Upper lobe of left lung (tissue), 6 donors: ENCODE results near the gene GLDN. TPM values are rescaled to one million over a fixed set of nuclear protein-coding genes. Genes with fewer than 3 reads are reported as not detected.
A peak's percentile ranks its signal among the peaks of the same experiment; 100 is the strongest.

Experiments used
- ATAC-seq, 2 donors: fragments of 200-7000 bp; cut with Tn5 transposase; one replicate each; pipeline ENCODE4 v1.9.1; 2022; ENCODE audit warnings: mild to moderate bottlenecking in 2 of 2, moderate library complexity in 2 of 2; ENCODE audit not compliant: low FRiP score in 2 of 2
- DNase-seq, 2 donors: peaks; one replicate each; pipeline ENCODE4 v3.0.0-alpha.2; 2019 to 2020
- H3K27ac ChIP-seq, 4 donors: fragments of 200-600 bp; sonication (generic); one replicate each; pipeline ENCODE4 v1.5.1; 2016 to 2019
- H3K27me3 ChIP-seq, 4 donors: fragments of 200-600 bp; sonication (generic); one replicate each; pipeline ENCODE4 v1.5.1; 2017 to 2019
- H3K36me3 ChIP-seq, 4 donors: fragments of 200-600 bp; sonication (generic); one replicate each; pipeline ENCODE4 v1.5.1; 2016 to 2019
- H3K4me1 ChIP-seq, 4 donors: fragments of 200-600 bp; sonication (generic); one replicate each; pipeline ENCODE4 v1.5.1; 2018 to 2019
- H3K4me3 ChIP-seq, 4 donors: fragments of 200-600 bp; sonication (generic); one replicate each; pipeline ENCODE4 v1.5.1; 2017 to 2019; ENCODE audit warnings: mild to moderate bottlenecking in 2 of 4, moderate library complexity in 1 of 4
- H3K9me3 ChIP-seq, 4 donors: fragments of 200-600 bp; sonication (generic); one replicate each; pipeline ENCODE4 v1.5.1; 2018 to 2019
- EP300 ChIP-seq, 4 donors: sonication (generic); formaldehyde crosslinking; IDR thresholded peaks; one replicate each; pipeline ENCODE4 v1.5.1; 2017; ENCODE audit warnings: antibody characterized with exemption in 4 of 4, control low read depth in 2 of 4
- POLR2A ChIP-seq, 4 donors: fragments of 450-650 bp; IDR thresholded peaks; one replicate each; pipeline ENCODE4 v1.5.1; 2016 to 2017; ENCODE audit warnings: antibody characterized with exemption in 4 of 4, mild to moderate bottlenecking in 2 of 4
- POLR2AphosphoS5 ChIP-seq, 2 donors: sonication (generic); formaldehyde crosslinking; IDR thresholded peaks; one replicate each; pipeline ENCODE4 v1.5.1; 2017; ENCODE audit warnings: antibody characterized with exemption in 2 of 2
- WGBS, 2 donors: methylation state at CpG; one replicate each; pipeline ENCODE4 v1.1.5; 2017 to 2018; 5-methylcytosine and 5-hydroxymethylcytosine counted together
- total RNA-seq, 6 donors: library from RNA; depleted of rRNA in 4 of 6; stranded (reverse); fragments of >200 nt in 4 of 6; gene quantifications; one replicate each; pipeline versions ENCODE4 v1.1.0 to v1.2.1, GENCODE V29; 2016 to 2021
- TF ChIP-seq, protein P1 (sequence below), 6 experiments: fragments of 450-650 bp in 4 of 6; fragments of 200-600 bp in 2 of 6; sonication (generic) in 2 of 6; IDR thresholded peaks; one replicate each; pipeline ENCODE4 v1.5.1; 2016 to 2019; ENCODE audit warnings: antibody characterized with exemption in 6 of 6
- donor health status: DM: no; HTN: no; CAD: no; lungs with moderate emphysema.
- donor health status: DM: no; HTN: yes; CAD: no; lungs with severe emphysema.

GLDN gene
- total RNA-seq, 6 donors from 2014 or later, result 21.3 to 84.2 (median 46.5) TPM

DNA sequence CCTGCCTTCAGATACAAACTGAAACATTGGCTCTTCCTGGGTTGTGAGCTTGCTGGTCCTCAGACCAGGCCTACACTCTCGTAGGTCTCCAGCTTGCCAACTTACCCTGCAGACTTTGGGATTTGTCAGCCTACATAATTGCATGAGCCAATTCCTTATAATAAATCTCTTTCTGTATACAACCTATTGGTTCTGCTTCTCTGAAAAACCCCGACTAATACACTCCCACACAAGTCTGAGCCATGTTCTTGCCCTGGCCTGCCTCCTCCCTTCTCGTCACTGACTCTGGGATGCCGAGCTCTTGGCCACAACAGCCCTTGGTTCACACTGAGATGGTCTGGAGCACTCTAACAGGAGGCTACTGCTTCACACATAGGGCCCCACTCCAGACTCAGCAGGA, 12.5 kb upstream of the GLDN start:
- 82% methylated on average over 4 of the region's 4 CpGs for WGBS, 2 donors
- Histone ChIP-seq H3K4me3 (no peak overlapping the region), H3K4me1 (peaks cover 4 to 15% (median 8%) of the 10 kb centered on the region in 4 donors), H3K36me3 (no peaks in the 10 kb centered on the region), H3K27me3 (no peaks in the 10 kb centered on the region), H3K9me3 (no peaks in the 10 kb centered on the region), H3K27ac (no peak overlapping the region)
- DNase-seq (no peak), ATAC-seq (no peak)
- TF ChIP-seq POLR2AphosphoS5 (IDR thresholded peaks at IDR 0.05) (no peak), POLR2A (IDR thresholded peaks at IDR 0.05) (no peak), EP300 (IDR thresholded peaks at IDR 0.05) (no peak)
- TF ChIP-seq, protein P1, sequence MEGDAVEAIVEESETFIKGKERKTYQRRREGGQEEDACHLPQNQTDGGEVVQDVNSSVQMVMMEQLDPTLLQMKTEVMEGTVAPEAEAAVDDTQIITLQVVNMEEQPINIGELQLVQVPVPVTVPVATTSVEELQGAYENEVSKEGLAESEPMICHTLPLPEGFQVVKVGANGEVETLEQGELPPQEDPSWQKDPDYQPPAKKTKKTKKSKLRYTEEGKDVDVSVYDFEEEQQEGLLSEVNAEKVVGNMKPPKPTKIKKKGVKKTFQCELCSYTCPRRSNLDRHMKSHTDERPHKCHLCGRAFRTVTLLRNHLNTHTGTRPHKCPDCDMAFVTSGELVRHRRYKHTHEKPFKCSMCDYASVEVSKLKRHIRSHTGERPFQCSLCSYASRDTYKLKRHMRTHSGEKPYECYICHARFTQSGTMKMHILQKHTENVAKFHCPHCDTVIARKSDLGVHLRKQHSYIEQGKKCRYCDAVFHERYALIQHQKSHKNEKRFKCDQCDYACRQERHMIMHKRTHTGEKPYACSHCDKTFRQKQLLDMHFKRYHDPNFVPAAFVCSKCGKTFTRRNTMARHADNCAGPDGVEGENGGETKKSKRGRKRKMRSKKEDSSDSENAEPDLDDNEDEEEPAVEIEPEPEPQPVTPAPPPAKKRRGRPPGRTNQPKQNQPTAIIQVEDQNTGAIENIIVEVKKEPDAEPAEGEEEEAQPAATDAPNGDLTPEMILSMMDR (IDR thresholded peaks at IDR 0.05), result no peak

DNA sequence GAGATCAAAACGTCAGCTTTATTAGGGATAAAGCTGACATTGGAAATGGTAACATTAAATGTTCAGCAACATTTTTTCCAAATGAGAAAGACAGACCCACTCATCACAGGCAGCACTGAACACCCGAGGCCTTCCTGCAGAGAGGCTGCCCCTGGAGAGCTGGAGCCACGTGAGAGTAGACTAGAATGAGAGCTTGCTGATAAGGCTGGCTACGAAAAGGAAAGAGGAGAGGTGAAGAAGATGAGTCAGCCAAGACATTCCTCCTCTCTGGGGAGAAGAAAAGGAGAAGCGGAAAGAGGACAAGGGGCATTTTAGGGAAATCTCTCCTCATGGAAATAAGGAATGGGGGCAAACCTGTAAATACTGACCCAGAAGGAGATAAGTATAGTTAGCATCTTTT, 10.3 kb upstream of the GLDN start:
- Histone ChIP-seq H3K4me1 (peaks cover 11 to 25% (median 16%) of the 10 kb centered on the region in 4 donors), H3K4me3 (no peak overlapping the region), H3K27me3 (no peaks in the 10 kb centered on the region), H3K36me3 (no peaks in the 10 kb centered on the region), H3K27ac (peak overlapping the region in 1 of 4 donors; percentile 15), H3K9me3 (no peaks in the 10 kb centered on the region)
- no peak for TF ChIP-seq POLR2A (IDR thresholded peaks at IDR 0.05)
- TF ChIP-seq, protein P1 (IDR thresholded peaks at IDR 0.05), result no peak
- 66 to 69% methylated on average over 5 of the region's 5 CpGs for WGBS, 2 donors
- DNase-seq (no peak), ATAC-seq (no peak)

DNA sequence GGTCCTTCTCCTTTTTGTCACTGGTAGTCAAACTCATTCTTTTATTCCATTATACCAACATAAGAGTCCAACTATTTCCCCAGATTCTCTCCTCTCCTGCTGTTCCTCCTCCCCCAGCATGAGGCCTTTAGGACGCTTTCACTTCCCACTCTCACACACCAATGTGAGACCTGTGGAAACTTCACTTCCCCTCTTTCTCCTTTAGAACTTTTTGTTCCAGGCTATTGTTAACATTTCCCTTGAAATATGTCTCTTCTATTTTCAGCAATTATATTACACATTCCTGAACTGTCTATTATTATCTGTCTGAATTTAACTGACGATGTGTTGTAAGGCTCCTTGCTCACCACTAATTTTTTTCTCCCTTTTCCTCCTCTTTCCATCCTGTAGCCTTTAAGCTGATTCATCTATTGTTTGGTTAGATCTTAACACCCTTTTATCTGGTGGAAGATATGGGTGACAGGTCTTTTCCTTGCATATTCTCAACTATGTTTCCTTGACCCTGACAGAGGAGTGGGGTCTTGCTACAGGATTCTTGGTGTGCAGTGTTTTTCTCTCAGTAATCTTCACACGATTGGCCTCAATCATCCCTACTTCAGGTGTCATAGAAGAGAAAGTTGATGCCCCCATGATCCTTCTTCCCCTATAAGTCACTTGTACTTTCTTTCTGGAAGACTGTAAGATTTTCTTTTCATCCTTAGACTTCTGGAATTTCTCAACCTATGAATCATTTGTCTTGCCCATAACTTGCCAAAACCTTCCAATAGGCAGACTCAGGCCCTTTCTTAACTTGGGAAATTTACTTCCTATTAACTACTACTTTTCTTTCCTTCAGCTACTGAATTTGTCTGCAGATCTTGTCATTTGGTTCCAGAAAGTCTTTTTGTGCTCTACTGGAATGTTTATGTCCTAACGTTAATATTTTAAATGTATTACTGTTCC, 9.0 kb upstream of the GLDN start:
- Histone ChIP-seq H3K27ac (peak overlapping the region in 2 of 4 donors; percentile 49 to 54), H3K9me3 (no peaks in the 10 kb centered on the region), H3K27me3 (no peaks in the 10 kb centered on the region), H3K4me1 (peaks cover 11 to 25% (median 16%) of the 10 kb centered on the region in 4 donors), H3K36me3 (no peaks in the 10 kb centered on the region), H3K4me3 (no peak overlapping the region)
- peak in 1 of 2 donors; percentile 32 for DNase-seq
- ATAC-seq, result peak in 1 of 2 donors; percentile 83
- WGBS, 2 donors, result 64 to 69% methylated on average over 4 of the region's 4 CpGs
- peak in 2 of 4 donors; percentile 38 to 39 for TF ChIP-seq EP300 (IDR thresholded peaks at IDR 0.05)
- TF ChIP-seq POLR2AphosphoS5 (IDR thresholded peaks at IDR 0.05), result no peak
- no peak for TF ChIP-seq POLR2A (IDR thresholded peaks at IDR 0.05)
- TF ChIP-seq, protein P1 (IDR thresholded peaks at IDR 0.05), result no peak

DNA sequence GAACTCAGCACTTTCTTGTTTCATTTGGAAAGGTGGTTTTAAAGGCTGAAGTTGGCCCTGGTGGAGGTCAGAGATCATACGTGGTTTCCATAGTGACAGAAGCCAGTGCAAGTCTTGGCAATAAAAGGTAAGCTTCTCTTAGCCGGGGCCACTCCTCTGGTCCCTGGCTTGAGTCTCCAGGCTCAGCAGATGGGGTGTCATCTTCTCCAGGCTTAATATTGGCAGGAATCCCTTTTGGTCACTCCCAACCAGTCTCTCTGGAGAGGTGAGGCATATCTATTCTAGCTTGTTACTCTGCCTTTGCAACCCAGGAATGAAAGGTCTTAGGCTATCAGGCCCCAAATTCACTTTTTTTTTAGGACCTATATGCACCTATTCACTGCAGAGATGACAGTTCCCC, 7.9 kb upstream of the GLDN start:
- no peaks in the 10 kb centered on the region for H3K9me3 ChIP-seq
- peak overlapping the region in 1 of 4 donors; percentile 54 for H3K27ac ChIP-seq
- H3K36me3 ChIP-seq, result no peaks in the 10 kb centered on the region
- no peak for ATAC-seq
- WGBS, 2 donors, result 98% methylated on average over 2 of the region's 2 CpGs; no CpG with 5 or more reads in 1 of the 2 donors
- peaks cover 11 to 25% (median 16%) of the 10 kb centered on the region in 4 donors for H3K4me1 ChIP-seq
- no peak for DNase-seq
- TF ChIP-seq, protein P1 (IDR thresholded peaks at IDR 0.05), result no peak
- TF ChIP-seq POLR2A (IDR thresholded peaks at IDR 0.05), result no peak
- TF ChIP-seq POLR2AphosphoS5 (IDR thresholded peaks at IDR 0.05), result no peak
- TF ChIP-seq EP300 (IDR thresholded peaks at IDR 0.05), result no peak
- no peaks in the 10 kb centered on the region for H3K27me3 ChIP-seq
- no peak overlapping the region for H3K4me3 ChIP-seq
